HepG2 (cell line): ENCODE results near the gene RFX2. TPM values are rescaled to one million over a fixed set of nuclear protein-coding genes. Genes with fewer than 3 reads are reported as not detected.
A peak's percentile ranks its signal among the peaks of the same experiment; 100 is the strongest.

ENCODE experiments used
- ATAC-seq: fragments of 200-7000 bp; cut with Tn5 transposase; 3 replicates; pipeline ENCODE4 v1.9.1; 2020; ENCODE audit warnings: mild to moderate bottlenecking, moderate library complexity
- BruUV-seq: library from RNA; stranded (reverse); fragments of 400-500 nt; replicated peaks from 2 replicates; lab custom pipeline; 2021; lab: Mats Ljungman, UMichigan
- CTCF ChIA-PET: fragments of 300-600 bp; formaldehyde crosslinking; extraction: SDS; loops from one replicate; lab custom pipeline; 2021; ENCODE audit warnings: low total read pairs, inconsistent platforms, low intra/inter-chr PET ratio; lab: Yijun Ruan, JAX
- POLR2A ChIA-PET: fragments of 350-600 bp; sonication (Branson Sonifier 250); formaldehyde crosslinking; loops from one replicate; lab custom pipeline; 2020; ENCODE audit warnings: antibody characterized with exemption, inconsistent platforms; lab: Yijun Ruan, JAX
- DNase-seq: peaks from one replicate; pipeline ENCODE4 v3.0.0-alpha.2; 2015; ENCODE audit warnings: low spot score
- FAIRE-seq: peaks from 3 replicates; lab custom pipeline; 2011; peaks lifted over from hg19 to GRCh38; lab: Jason Lieb, UNC
- H2AFZ ChIP-seq: one replicate; pipeline ENCODE4 v1.6.1; 2011; ENCODE audit warnings: low read length, inconsistent platforms
- H3K27ac ChIP-seq: fragments of 300-600 bp; 3 replicates; pipeline ENCODE4 v1.8.0; 2011; ENCODE audit warnings: mixed run types, mild to moderate bottlenecking, mixed read lengths, low read length, inconsistent platforms; ENCODE audit not compliant: insufficient read depth; ENCODE audit errors: extremely low read length
- H3K27me3 ChIP-seq, 2 experiments: fragments of 200-600 bp in 1 of 2; 2 replicates in 1 of 2; 3 replicates in 1 of 2; pipeline versions ENCODE4 v1.6.0 to v1.8.0; 2011; ENCODE audit warnings: low read length in 2 of 2, mild to moderate bottlenecking in 2 of 2, moderate library complexity in 2 of 2, inconsistent platforms in 1 of 2; ENCODE audit not compliant: insufficient read depth in 2 of 2, control insufficient read depth in 1 of 2
- H3K36me3 ChIP-seq, 2 experiments: fragments of 200-600 bp in 1 of 2; replicated peaks in 1 of 2; 2 replicates in 1 of 2; 3 replicates in 1 of 2; pipeline versions ENCODE4 v1.5.1 to v1.8.0; 2011; ENCODE audit warnings: low read length in 2 of 2, inconsistent platforms in 1 of 2; ENCODE audit not compliant: insufficient read depth in 2 of 2, control insufficient read depth in 1 of 2
- H3K4me1 ChIP-seq: 2 replicates; pipeline ENCODE4 v1.5.1; 2012; ENCODE audit warnings: low read length, inconsistent platforms; ENCODE audit not compliant: insufficient read depth
- H3K4me2 ChIP-seq: 2 replicates; pipeline ENCODE4 v1.6.0; 2011; ENCODE audit warnings: low read depth, low read length, inconsistent platforms
- H3K4me3 ChIP-seq, 3 experiments: fragments of 200-600 bp in 1 of 3; sonication (generic), shearing (Covaris generic) in 1 of 3; replicated peaks in 1 of 3; 2 replicates each; pipeline ENCODE4 v1.5.1; 2011 to 2016; ENCODE audit warnings: low read length in 3 of 3, inconsistent platforms in 2 of 3, low read depth in 2 of 3, mild to moderate bottlenecking in 2 of 3, control low read depth in 1 of 3, mixed read lengths in 1 of 3; ENCODE audit not compliant: insufficient read depth in 1 of 3
- H3K79me2 ChIP-seq: one replicate; pipeline ENCODE4 v1.6.1; 2011; ENCODE audit warnings: low read length, inconsistent platforms; ENCODE audit not compliant: insufficient read depth
- H3K9ac ChIP-seq: 2 replicates; pipeline ENCODE4 v1.6.0; 2011; ENCODE audit warnings: mild to moderate bottlenecking, low read depth, low read length, inconsistent platforms; ENCODE audit not compliant: insufficient read depth
- H3K9me3 ChIP-seq: 2 replicates; pipeline ENCODE4 v1.5.1; 2012; ENCODE audit warnings: mild to moderate bottlenecking, low read length
- H4K20me1 ChIP-seq: 2 replicates; pipeline ENCODE4 v1.6.0; 2011; ENCODE audit warnings: inconsistent platforms, mild to moderate bottlenecking, low read length, moderate library complexity; ENCODE audit not compliant: insufficient read depth
- BORCS8-MEF2B ChIP-seq: sonication (generic); formaldehyde crosslinking; IDR thresholded peaks from 2 replicates; pipeline ENCODE4 v1.8.0; 2022; ENCODE audit warnings: mild to moderate bottlenecking, missing genetic modification reagents
- HNF4A ChIP-seq: sonication (generic); formaldehyde crosslinking; IDR thresholded peaks from 2 replicates; pipeline ENCODE4 v1.4.0; 2020; ENCODE audit warnings: missing genetic modification reagents
- POLR2A ChIP-seq, 2 experiments: IDR thresholded peaks; 2 replicates each; pipeline ENCODE4 v1.6.1; 2011; ENCODE audit warnings: low read depth in 2 of 2, low read length in 2 of 2, mild to moderate bottlenecking in 1 of 2, moderate library complexity in 1 of 2; ENCODE audit not compliant: insufficient read depth in 1 of 2
- POLR2AphosphoS5 ChIP-seq: IDR thresholded peaks from 2 replicates; pipeline ENCODE4 v1.6.1; 2012; ENCODE audit warnings: low read depth, low read length
- POLR2G ChIP-seq: fragments of 200-400 bp; formaldehyde crosslinking; IDR thresholded peaks from 2 replicates; pipeline ENCODE4 v1.6.1; 2018; ENCODE audit warnings: mild to moderate bottlenecking, low read depth, low read length, moderate library complexity
- RBM39 ChIP-seq: fragments of 200-400 bp; formaldehyde crosslinking; IDR thresholded peaks from one replicate; pipeline ENCODE4 v1.6.1; 2018; ENCODE audit warnings: antibody characterized with exemption, mild to moderate bottlenecking, low read depth, low read length; ENCODE audit not compliant: poor library complexity, severe bottlenecking
- SNAPC2 ChIP-seq: sonication (generic); formaldehyde crosslinking; IDR thresholded peaks from 2 replicates; pipeline ENCODE4 v1.8.1; 2022; ENCODE audit warnings: mild to moderate bottlenecking, missing genetic modification reagents
- STAG1 ChIP-seq: sonication (generic); formaldehyde crosslinking; IDR thresholded peaks from 2 replicates; pipeline ENCODE4 v1.4.0; 2020; ENCODE audit warnings: missing genetic modification reagents
- ZNF331 ChIP-seq: sonication (generic); formaldehyde crosslinking; IDR thresholded peaks from 2 replicates; pipeline ENCODE4 v1.4.0; 2020; ENCODE audit warnings: missing genetic modification reagents
- ZNF550 ChIP-seq: sonication (generic); formaldehyde crosslinking; IDR thresholded peaks from 2 replicates; pipeline ENCODE4 v1.4.0; 2020; ENCODE audit warnings: mild to moderate bottlenecking, missing genetic modification reagents, borderline replicate concordance
- ZNF574 ChIP-seq: sonication (generic); formaldehyde crosslinking; IDR thresholded peaks from 2 replicates; pipeline ENCODE4 v1.4.0; 2020; ENCODE audit warnings: missing genetic modification reagents
- ZNF589 ChIP-seq: sonication (generic); formaldehyde crosslinking; conservative IDR thresholded peaks from 2 replicates; pipeline ENCODE4 v1.8.0; 2022; ENCODE audit warnings: mild to moderate bottlenecking, moderate library complexity, missing genetic modification reagents
- ZNF597 ChIP-seq: sonication (generic); formaldehyde crosslinking; IDR thresholded peaks from 2 replicates; pipeline ENCODE4 v1.5.0; 2020; ENCODE audit warnings: missing genetic modification reagents
- ZSCAN22 ChIP-seq: sonication (generic); formaldehyde crosslinking; IDR thresholded peaks from 2 replicates; pipeline ENCODE4 v1.4.0; 2020; ENCODE audit warnings: mild to moderate bottlenecking, missing genetic modification reagents
- WGBS: methylation state at CpG from one replicate; pipeline ENCODE4 v1.1.6; 2017; ENCODE audit warnings: low lambda C conversion rate; 5-methylcytosine and 5-hydroxymethylcytosine counted together
- in situ Hi-C: cut with HindIII; loops from 2 replicates; pipeline ENCODE4 v1.10.0; 2017; ENCODE audit warnings: low pct_unique_long_range_greater_than_20kb; ENCODE audit not compliant: extremely low pct_ligation_motif_present
- intact Hi-C: fragments of 100-400 bp; cut with micrococcal nuclease; formaldehyde crosslinking; loops from one replicate; pipeline ENCODE4 v1.10.0; 2022; ENCODE audit not compliant: unreplicated experiment
- polyA plus RNA-seq, 8 experiments: library from polyadenylated mRNA; depleted of rRNA in 3 of 8; stranded (reverse) in 7 of 8; unstranded in 1 of 8; fragments of >200 nt; fragmentation: Illumina TruSeq in 4 of 8; extraction: Trizol in 4 of 8; gene quantifications; 2 replicates each; pipeline versions ENCODE4 v1.2.1 to v1.2.3, GENCODE V29; 2011 to 2016; ENCODE audit warnings: low read depth in 4 of 8, missing spikeins in 1 of 8, mixed read lengths in 1 of 8; ENCODE audit not compliant: insufficient read depth in 1 of 8
- total RNA-seq, 5 experiments: library from RNA; depleted of rRNA; stranded (reverse); fragments of >200 nt; fragmentation: Illumina TruSeq; extraction: Trizol; gene quantifications; 2 replicates each; pipeline ENCODE4 v1.2.3, GENCODE V29; 2016; ENCODE audit warnings: low read depth in 1 of 5
- TF ChIP-seq, protein P1 (sequence below): sonication (generic); formaldehyde crosslinking; IDR thresholded peaks from 2 replicates; pipeline ENCODE4 v1.8.1; 2022; ENCODE audit warnings: low read depth, mild to moderate bottlenecking, missing genetic modification reagents

The RFX2 gene
- total and polyA plus RNA-seq, 2 of the 13 experiments (the other 11 are each of a cell fraction or from before 2014, with no cell fraction given): 2.8 to 3.3 TPM

DNA sequence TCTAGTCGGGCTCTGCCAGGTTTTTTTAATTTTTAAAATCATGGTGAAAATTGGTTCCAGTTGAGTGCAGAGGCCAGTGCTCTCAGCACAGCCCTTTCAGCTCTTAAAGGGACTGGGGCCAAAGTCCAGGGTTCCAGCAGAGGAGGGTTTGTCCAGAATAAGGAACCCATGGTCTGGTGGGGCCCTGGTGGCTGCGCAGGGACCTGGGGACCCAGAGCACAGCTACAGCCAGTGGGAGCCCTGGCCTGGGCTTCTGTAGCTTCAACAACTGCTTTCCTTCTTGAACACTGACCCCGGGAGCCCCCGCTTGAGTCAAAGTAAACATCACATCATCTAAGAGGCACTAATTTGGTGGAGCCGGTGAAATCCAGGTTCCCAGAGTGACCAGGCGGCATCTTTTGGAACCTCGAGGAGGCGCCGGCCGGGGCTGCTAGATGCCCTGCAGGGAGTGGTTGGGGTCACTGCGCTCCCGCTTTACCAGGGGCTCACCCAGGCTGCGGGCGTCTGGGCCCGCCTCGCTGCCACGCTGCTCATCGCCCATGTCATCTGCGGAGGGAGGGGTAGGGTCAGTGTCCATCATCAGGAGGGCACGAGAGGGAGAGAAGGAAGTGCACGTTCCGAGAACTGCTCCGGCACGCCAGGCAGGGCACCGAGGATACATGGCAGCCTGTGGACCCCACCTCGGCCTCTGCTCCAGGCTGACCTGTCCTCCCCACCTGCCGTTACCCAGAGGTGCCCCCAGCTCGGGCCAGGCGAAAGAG is 115.7 kb downstream of the RFX2 start:
- H3K4me1 ChIP-seq: peaks cover 29% of the 10 kb centered on the region
- DNase-seq (no peak), FAIRE-seq (no peak), ATAC-seq (peak; percentile 62; the same call in 2 of the 3 replicates)
- no peaks in the 10 kb centered on the region for H3K79me2 ChIP-seq
- intact Hi-C loops: no loop called here
- peak overlapping the region; percentile 67 for H3K4me2 ChIP-seq
- ChIA-PET CTCF (interaction anchor here (1.0 kb wide), 1 partner anchor 28 kb away, joined by 3 read pairs; no protein-coding TSS in a partner anchor), POLR2A (interaction anchor here (1.1 to 1.4 kb wide), 3 partner anchors 15 to 28 kb away, joined by 4 to 8 read pairs (median 4); no protein-coding TSS in a partner anchor)
- H3K27me3 ChIP-seq: peaks cover 0 to 19% of the 10 kb centered on the region in 2 experiments; a peak in 2 of 5 replicates
- in situ Hi-C loops: no loop called here
- H2AFZ ChIP-seq: no peak overlapping the region
- no peak overlapping the region for H3K27ac ChIP-seq
- no TSS peak for BruUV-seq
- H3K36me3 ChIP-seq: no peaks in the 10 kb centered on the region
- peak overlapping the region in 1 of 3 experiments; percentile 54; a peak in 3 of 6 replicates for H3K4me3 ChIP-seq
- WGBS: 22% methylated on average over 7 of the region's 29 CpGs
- H3K9ac ChIP-seq: no peak overlapping the region
- H4K20me1 ChIP-seq: no peaks in the 10 kb centered on the region
- no peaks in the 10 kb centered on the region for H3K9me3 ChIP-seq
- no peak for TF ChIP-seq POLR2G
- peak; percentile 38 for TF ChIP-seq HNF4A (CRISPR knock-in tag)
- TF ChIP-seq ZSCAN22: no peak
- TF ChIP-seq POLR2A (IDR thresholded peaks at IDR 0.05; ENCODE audit: insufficient read depth in 1 of 2, low read depth in 2 of 2, low read length in 2 of 2): no peak
- TF ChIP-seq, protein P1, sequence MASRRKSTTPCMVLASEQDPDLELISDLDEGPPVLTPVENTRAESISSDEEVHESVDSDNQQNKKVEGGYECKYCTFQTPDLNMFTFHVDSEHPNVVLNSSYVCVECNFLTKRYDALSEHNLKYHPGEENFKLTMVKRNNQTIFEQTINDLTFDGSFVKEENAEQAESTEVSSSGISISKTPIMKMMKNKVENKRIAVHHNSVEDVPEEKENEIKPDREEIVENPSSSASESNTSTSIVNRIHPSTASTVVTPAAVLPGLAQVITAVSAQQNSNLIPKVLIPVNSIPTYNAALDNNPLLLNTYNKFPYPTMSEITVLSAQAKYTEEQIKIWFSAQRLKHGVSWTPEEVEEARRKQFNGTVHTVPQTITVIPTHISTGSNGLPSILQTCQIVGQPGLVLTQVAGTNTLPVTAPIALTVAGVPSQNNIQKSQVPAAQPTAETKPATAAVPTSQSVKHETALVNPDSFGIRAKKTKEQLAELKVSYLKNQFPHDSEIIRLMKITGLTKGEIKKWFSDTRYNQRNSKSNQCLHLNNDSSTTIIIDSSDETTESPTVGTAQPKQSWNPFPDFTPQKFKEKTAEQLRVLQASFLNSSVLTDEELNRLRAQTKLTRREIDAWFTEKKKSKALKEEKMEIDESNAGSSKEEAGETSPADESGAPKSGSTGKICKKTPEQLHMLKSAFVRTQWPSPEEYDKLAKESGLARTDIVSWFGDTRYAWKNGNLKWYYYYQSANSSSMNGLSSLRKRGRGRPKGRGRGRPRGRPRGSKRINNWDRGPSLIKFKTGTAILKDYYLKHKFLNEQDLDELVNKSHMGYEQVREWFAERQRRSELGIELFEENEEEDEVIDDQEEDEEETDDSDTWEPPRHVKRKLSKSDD (CRISPR knock-in tag): no peak
- TF ChIP-seq ZNF574 (CRISPR knock-in tag): no peak
- TF ChIP-seq ZNF550 (CRISPR knock-in tag): no peak
- TF ChIP-seq ZNF589 (CRISPR knock-in tag): no peak
- TF ChIP-seq BORCS8-MEF2B (CRISPR knock-in tag): no peak
- no peak for TF ChIP-seq POLR2AphosphoS5
- TF ChIP-seq ZNF331: no peak
- TF ChIP-seq RBM39: no peak
- no peak for TF ChIP-seq STAG1
- no peak for TF ChIP-seq SNAPC2
- no peak for TF ChIP-seq ZNF597
